ENCODE measurements around the gene CD33. TPM values are rescaled to one million over a fixed set of nuclear protein-coding genes. Genes with fewer than 3 reads are reported as not detected.
"Not testable (repeated sequence)": the region's sequence is repeated elsewhere in the genome, so short reads cannot be mapped to it uniquely, and the experiment has no call there.

Gene CD33
- total RNA-seq, result under 1 TPM in 4 of 5 donors, not detected in 1; 0.23 to 0.60 (median 0.42) TPM
- 0.79 TPM for total RNA-seq (2013)
- total RNA-seq, result 0 to 3.9 (median 0.21) reads per million in 29 experiments

DNA sequence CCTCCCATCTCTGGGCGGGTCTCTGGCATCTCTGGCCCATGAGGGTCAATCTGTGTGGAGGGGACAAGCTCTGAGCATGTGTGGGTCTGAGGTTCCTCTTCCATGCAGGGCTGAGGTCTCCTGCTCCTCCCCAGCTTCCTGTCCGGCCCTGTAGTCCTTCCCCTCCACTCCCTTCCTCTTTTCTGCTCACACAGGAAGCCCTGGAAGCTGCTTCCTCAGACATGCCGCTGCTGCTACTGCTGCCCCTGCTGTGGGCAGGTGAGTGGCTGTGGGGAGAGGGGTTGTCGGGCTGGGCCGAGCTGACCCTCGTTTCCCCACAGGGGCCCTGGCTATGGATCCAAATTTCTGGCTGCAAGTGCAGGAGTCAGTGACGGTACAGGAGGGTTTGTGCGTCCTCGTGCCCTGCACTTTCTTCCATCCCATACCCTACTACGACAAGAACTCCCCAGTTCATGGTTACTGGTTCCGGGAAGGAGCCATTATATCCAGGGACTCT lies at the start of gene CD33:
Gene CD33 (plus strand): TSS at position 183 of the 496 bp plus-strand sequence. CDS start 39 bp downstream, at position 222.
- H3K4me1 ChIP-seq (ENCODE audit: control insufficient read depth in 1 of 2, extremely low read depth in 1 of 2, insufficient read depth in 2 of 2, low read length in 2 of 2); H3K9me3 Mint-ChIP-seq; DNase-seq; H3K27ac Mint-ChIP-seq; POLR2A ChIA-PET; H3K36me3 Mint-ChIP-seq; H3K36me3 ChIP-seq (ENCODE audit: control insufficient read depth in 2 of 2, extremely low read depth in 1 of 2, insufficient read depth in 1 of 2, low read length in 1 of 2); H3K9me3 ChIP-seq; H3K27ac ChIP-seq (ENCODE audit: low read length); H3K4me3 ChIP-seq (ENCODE audit: control insufficient read depth in 1 of 2, extremely low read depth in 1 of 2, low read length in 1 of 2); H3K4me3 Mint-ChIP-seq; H3K4me1 Mint-ChIP-seq; ATAC-seq (replicated peaks in 1 of 4): not testable (repeated sequence)
- peaks cover 0 to 21% of the 10 kb centered on the region in 2 experiments for H3K27me3 ChIP-seq (replicated peaks in 1 of 2; ENCODE audit: control insufficient read depth in 2 of 2, extremely low read depth in 1 of 2, insufficient read depth in 2 of 2, low read length in 1 of 2)
- 33% methylated on average over 6 of the region's 11 CpGs for WGBS (ENCODE audit: insufficient coverage)
- CTCF ChIA-PET, result interaction anchor here in 1 of 2 donors (0.6 kb wide), 1 partner anchor 32 kb away, joined by 5 read pairs; no protein-coding TSS in a partner anchor
- H3K27me3 Mint-ChIP-seq, result peaks cover 26 to 63% of the 10 kb centered on the region in 2 donors

DNA sequence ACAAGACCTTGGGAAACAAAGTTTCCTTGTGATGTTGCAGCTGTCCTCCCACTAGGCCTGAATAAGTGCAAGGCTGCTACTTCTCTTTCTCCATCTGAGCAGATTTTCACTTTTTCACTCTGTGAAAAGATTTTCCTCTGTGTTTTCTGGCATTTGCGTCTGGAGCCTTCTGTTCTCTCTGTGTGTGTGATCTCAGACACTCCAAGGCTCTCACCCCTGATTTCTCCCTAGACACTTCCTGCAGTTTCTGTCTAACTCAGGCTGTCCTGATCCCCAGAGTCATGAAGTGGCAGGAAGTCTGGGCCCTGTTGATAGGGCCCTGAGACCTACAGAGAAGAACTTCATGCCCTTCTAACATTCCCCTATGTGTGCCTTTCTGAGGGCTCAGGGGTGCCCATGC lies 45.6 kb upstream of the CD33 start:
- H3K9me3 Mint-ChIP-seq, result no peaks in the 10 kb centered on the region
- POLR2A ChIA-PET, result no interaction called here
- no peak overlapping the region for H3K27ac ChIP-seq (ENCODE audit: low read length)
- H3K36me3 ChIP-seq (ENCODE audit: control insufficient read depth in 2 of 2, extremely low read depth in 1 of 2, insufficient read depth in 1 of 2, low read length in 1 of 2), result no peaks in the 10 kb centered on the region
- no peak overlapping the region for H3K27ac Mint-ChIP-seq
- no peaks in the 10 kb centered on the region for H3K36me3 Mint-ChIP-seq
- WGBS (ENCODE audit: insufficient coverage), result 33% methylated on average over 1 of the region's 1 CpG
- H3K27me3 Mint-ChIP-seq, result peaks cover 8 to 13% of the 10 kb centered on the region in 2 donors
- H3K4me1 Mint-ChIP-seq, result peaks cover 0 to 6% (median 1%) of the 10 kb centered on the region in 3 donors
- no peak overlapping the region for H3K4me3 Mint-ChIP-seq
- H3K27me3 ChIP-seq (replicated peaks in 1 of 2; ENCODE audit: control insufficient read depth in 2 of 2, extremely low read depth in 1 of 2, insufficient read depth in 2 of 2, low read length in 1 of 2), result peaks cover 0 to 25% of the 10 kb centered on the region in 2 experiments
- CTCF ChIA-PET, result no interaction called here
- ATAC-seq (replicated peaks in 1 of 4) (no peak), DNase-seq (no peak)
- peaks cover 0 to 6% of the 10 kb centered on the region in 2 experiments for H3K4me1 ChIP-seq (ENCODE audit: control insufficient read depth in 1 of 2, extremely low read depth in 1 of 2, insufficient read depth in 2 of 2, low read length in 2 of 2)
- H3K9me3 ChIP-seq, result no peaks in the 10 kb centered on the region
- H3K4me3 ChIP-seq (ENCODE audit: control insufficient read depth in 1 of 2, extremely low read depth in 1 of 2, low read length in 1 of 2), result no peak overlapping the region

DNA sequence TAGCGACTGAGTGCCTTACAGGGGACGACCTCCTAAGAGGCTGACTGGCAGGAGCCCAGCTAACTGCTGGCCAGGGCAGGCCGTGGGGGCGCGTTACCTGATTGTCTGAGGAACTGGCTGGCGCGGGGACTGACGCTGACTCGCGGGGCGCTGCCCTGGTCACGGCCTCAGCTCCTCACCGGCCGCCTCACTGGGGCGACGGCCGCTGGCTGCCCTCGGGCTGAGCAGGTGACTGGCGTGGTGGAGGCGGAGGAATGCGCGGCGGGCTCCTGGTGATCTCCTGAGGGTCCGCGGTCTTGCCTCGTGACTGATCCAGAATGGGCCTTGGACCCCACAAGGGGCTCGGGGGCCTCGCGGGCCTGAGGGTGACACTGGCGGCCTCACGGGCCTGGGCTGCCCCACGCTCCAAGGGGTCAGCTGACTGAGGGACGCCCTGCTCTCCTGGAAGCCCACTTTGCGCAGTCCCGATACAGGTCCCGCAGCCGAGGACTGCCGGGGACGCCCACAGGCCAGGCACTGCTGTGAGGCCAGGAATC lies 43.4 kb upstream of the CD33 start:
- H3K27me3 ChIP-seq (replicated peaks in 1 of 2; ENCODE audit: control insufficient read depth in 2 of 2, extremely low read depth in 1 of 2, insufficient read depth in 2 of 2, low read length in 1 of 2), result peaks cover 0 to 46% of the 10 kb centered on the region in 2 experiments
- Mint-ChIP-seq H3K9me3 (no peaks in the 10 kb centered on the region), H3K27me3 (peaks cover 18 to 33% of the 10 kb centered on the region in 2 donors), H3K27ac (no peak overlapping the region), H3K4me3 (no peak overlapping the region), H3K4me1 (peaks cover 0 to 6% (median 1%) of the 10 kb centered on the region in 3 donors), H3K36me3 (no peaks in the 10 kb centered on the region)
- ATAC-seq (replicated peaks in 1 of 4), result no peak
- ChIA-PET CTCF (no interaction called here), POLR2A (no interaction called here)
- H3K4me3 ChIP-seq (ENCODE audit: control insufficient read depth in 1 of 2, extremely low read depth in 1 of 2, low read length in 1 of 2), result no peak overlapping the region
- no peak for DNase-seq
- peaks cover 0 to 6% of the 10 kb centered on the region in 2 experiments for H3K4me1 ChIP-seq (ENCODE audit: control insufficient read depth in 1 of 2, extremely low read depth in 1 of 2, insufficient read depth in 2 of 2, low read length in 2 of 2)
- H3K36me3 ChIP-seq (ENCODE audit: control insufficient read depth in 2 of 2, extremely low read depth in 1 of 2, insufficient read depth in 1 of 2, low read length in 1 of 2), result no peaks in the 10 kb centered on the region
- no peak overlapping the region for H3K27ac ChIP-seq (ENCODE audit: low read length)
- H3K9me3 ChIP-seq, result no peaks in the 10 kb centered on the region
- WGBS (ENCODE audit: insufficient coverage), result 95% methylated on average over 39 of the region's 39 CpGs

DNA sequence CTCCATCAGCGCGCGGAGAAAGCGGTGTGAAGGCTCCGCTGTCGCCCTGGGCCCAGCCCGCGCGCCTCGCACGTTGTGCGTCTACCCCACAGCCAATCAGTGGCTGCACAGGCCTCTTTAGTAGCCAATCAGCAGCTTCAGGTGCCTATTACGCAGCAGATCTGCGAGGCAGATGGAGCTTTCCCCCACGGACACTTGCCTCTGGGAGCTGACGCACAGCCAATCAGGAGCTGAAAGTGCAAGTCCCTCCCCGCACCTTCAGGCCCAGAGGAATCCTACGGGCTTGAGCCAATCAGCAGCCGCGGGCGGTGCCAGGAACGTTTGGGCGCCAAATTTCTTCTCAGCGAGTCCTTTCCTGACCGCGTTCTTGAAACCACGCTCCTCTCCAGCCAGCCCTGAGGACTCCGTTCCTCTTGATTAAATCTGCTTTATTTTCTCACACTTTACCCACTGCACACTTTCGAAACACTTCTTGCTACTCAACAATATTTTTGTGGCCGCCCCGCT lies 42.9 kb upstream of the CD33 start:
- Mint-ChIP-seq H3K27me3 (peaks cover 18 to 33% of the 10 kb centered on the region in 2 donors), H3K4me1 (peaks cover 0 to 6% (median 1%) of the 10 kb centered on the region in 3 donors), H3K9me3 (no peaks in the 10 kb centered on the region), H3K27ac (no peak overlapping the region), H3K36me3 (no peaks in the 10 kb centered on the region), H3K4me3 (peak overlapping the region in 1 of 3 donors; percentile 22)
- Histone ChIP-seq H3K36me3 (ENCODE audit: control insufficient read depth in 2 of 2, extremely low read depth in 1 of 2, insufficient read depth in 1 of 2, low read length in 1 of 2) (no peaks in the 10 kb centered on the region), H3K4me3 (ENCODE audit: control insufficient read depth in 1 of 2, extremely low read depth in 1 of 2, low read length in 1 of 2) (no peak overlapping the region), H3K27ac (ENCODE audit: low read length) (no peak overlapping the region), H3K4me1 (ENCODE audit: control insufficient read depth in 1 of 2, extremely low read depth in 1 of 2, insufficient read depth in 2 of 2, low read length in 2 of 2) (peaks cover 0 to 6% of the 10 kb centered on the region in 2 experiments), H3K27me3 (replicated peaks in 1 of 2; ENCODE audit: control insufficient read depth in 2 of 2, extremely low read depth in 1 of 2, insufficient read depth in 2 of 2, low read length in 1 of 2) (peaks cover 0 to 49% of the 10 kb centered on the region in 2 experiments), H3K9me3 (no peaks in the 10 kb centered on the region)
- POLR2A ChIA-PET, result no interaction called here
- 78% methylated on average over 29 of the region's 31 CpGs for WGBS (ENCODE audit: insufficient coverage)
- CTCF ChIA-PET, result no interaction called here
- DNase-seq, result peak in 2 of 35 experiments; percentile 5 to 18
- peak in 1 of 4 experiments; percentile 53 for ATAC-seq (replicated peaks in 1 of 4)

DNA sequence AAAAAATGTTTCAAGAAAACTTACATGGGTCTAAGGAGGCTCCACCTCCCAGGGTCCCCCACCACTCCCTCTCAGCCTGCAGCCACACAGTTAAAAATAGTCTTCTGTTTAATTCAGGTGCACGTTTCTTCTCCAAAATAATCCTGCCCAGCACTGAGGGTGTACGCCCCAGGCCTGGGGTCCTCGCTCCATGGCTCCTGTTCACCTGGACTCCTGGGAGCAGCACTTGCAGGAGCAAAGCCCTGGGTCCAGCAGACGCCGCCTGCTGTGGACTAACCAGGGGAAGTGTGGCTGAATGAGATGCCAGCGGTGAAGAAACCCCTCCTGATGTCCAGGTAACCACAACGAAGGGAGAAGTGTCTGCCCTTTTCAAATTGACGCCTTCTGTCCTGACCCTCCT lies 41.3 kb upstream of the CD33 start:
- Histone ChIP-seq H3K27me3 (replicated peaks in 1 of 2; ENCODE audit: control insufficient read depth in 2 of 2, extremely low read depth in 1 of 2, insufficient read depth in 2 of 2, low read length in 1 of 2) (peaks cover 0 to 55% of the 10 kb centered on the region in 2 experiments), H3K4me1 (ENCODE audit: control insufficient read depth in 1 of 2, extremely low read depth in 1 of 2, insufficient read depth in 2 of 2, low read length in 2 of 2) (peaks cover 0 to 6% of the 10 kb centered on the region in 2 experiments), H3K9me3 (no peaks in the 10 kb centered on the region), H3K4me3 (ENCODE audit: control insufficient read depth in 1 of 2, extremely low read depth in 1 of 2, low read length in 1 of 2) (no peak overlapping the region), H3K36me3 (ENCODE audit: control insufficient read depth in 2 of 2, extremely low read depth in 1 of 2, insufficient read depth in 1 of 2, low read length in 1 of 2) (no peaks in the 10 kb centered on the region), H3K27ac (ENCODE audit: low read length) (no peak overlapping the region)
- ATAC-seq (replicated peaks in 1 of 4) (no peak), DNase-seq (no peak)
- CTCF ChIA-PET, result no interaction called here
- Mint-ChIP-seq H3K4me3 (peak overlapping the region in 1 of 3 donors; percentile 46), H3K27ac (peak overlapping the region in 1 of 2 donors; percentile 55), H3K4me1 (peaks cover 0 to 6% (median 1%) of the 10 kb centered on the region in 3 donors), H3K27me3 (peaks cover 18 to 38% of the 10 kb centered on the region in 2 donors), H3K9me3 (no peaks in the 10 kb centered on the region), H3K36me3 (no peaks in the 10 kb centered on the region)
- POLR2A ChIA-PET, result no interaction called here
- WGBS (ENCODE audit: insufficient coverage), result 60% methylated on average over 3 of the region's 8 CpGs

DNA sequence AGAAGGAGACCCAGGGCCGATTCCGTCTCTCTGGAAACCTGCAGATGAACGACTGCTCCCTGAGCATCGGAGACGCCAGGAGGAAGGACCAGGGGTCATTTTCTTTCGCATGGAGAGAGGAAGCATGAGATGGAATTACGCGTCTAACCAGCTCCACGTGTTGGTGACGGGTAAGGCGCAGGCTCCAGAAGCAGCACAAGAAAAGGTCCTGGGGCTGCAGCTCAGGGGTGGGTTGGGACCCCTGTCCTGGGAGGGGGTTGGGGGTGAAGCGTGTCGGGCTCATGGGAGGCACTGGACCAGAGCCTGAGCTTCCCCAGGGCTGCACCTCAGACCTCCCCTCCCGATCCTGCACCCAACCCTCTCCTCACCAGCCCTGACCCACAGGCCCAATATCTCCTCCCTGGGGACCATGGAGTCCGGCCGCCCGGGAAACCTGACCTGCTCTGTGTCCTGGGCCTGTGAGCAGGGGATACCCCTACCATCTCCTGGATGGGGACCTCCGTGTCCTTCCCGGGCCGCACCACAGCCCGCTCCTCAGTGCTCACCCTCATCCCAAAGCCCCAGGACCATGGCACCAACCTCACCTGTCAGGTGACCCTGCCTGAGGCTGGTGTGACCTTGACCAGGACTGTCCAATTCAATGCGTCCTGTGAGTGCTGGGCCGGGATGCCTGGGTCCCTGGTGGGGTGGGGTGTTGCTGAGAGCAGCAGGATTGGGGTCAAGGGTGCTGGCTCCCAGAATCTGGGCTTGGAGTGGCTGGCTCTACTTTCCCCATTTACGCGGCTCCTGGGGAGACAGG lies 39.6 kb upstream of the CD33 start:
- DNase-seq (no peak), ATAC-seq (replicated peaks in 1 of 4) (no peak)
- Mint-ChIP-seq H3K9me3 (no peaks in the 10 kb centered on the region), H3K4me1 (peaks cover 0 to 6% (median 1%) of the 10 kb centered on the region in 3 donors), H3K36me3 (no peaks in the 10 kb centered on the region), H3K27me3 (peaks cover 18 to 38% of the 10 kb centered on the region in 2 donors), H3K27ac (no peak overlapping the region), H3K4me3 (no peak overlapping the region)
- H3K27ac ChIP-seq (ENCODE audit: low read length), result no peak overlapping the region
- no peaks in the 10 kb centered on the region for H3K9me3 ChIP-seq
- peaks cover 0 to 53% of the 10 kb centered on the region in 2 experiments for H3K27me3 ChIP-seq (replicated peaks in 1 of 2; ENCODE audit: control insufficient read depth in 2 of 2, extremely low read depth in 1 of 2, insufficient read depth in 2 of 2, low read length in 1 of 2)
- CTCF ChIA-PET, result no interaction called here
- no peaks in the 10 kb centered on the region for H3K36me3 ChIP-seq (ENCODE audit: control insufficient read depth in 2 of 2, extremely low read depth in 1 of 2, insufficient read depth in 1 of 2, low read length in 1 of 2)
- no peak overlapping the region for H3K4me3 ChIP-seq (ENCODE audit: control insufficient read depth in 1 of 2, extremely low read depth in 1 of 2, low read length in 1 of 2)
- POLR2A ChIA-PET, result no interaction called here
- H3K4me1 ChIP-seq (ENCODE audit: control insufficient read depth in 1 of 2, extremely low read depth in 1 of 2, insufficient read depth in 2 of 2, low read length in 2 of 2), result peaks cover 0 to 6% of the 10 kb centered on the region in 2 experiments
- whole genome bisulfite sequencing (ENCODE audit: insufficient coverage), result 91% methylated on average over 16 of the region's 25 CpGs
